Activated naive CD8-positive, alpha-beta T cell treated with anti-CD3 and anti-CD28 coated beads, Interleukin-2, amount 50 U/mL, for 16 hours (primary cell): ENCODE data around the gene HSPA1L.

Experiments
- DNase-seq: peaks from one replicate; pipeline ENCODE4 v3.0.0-alpha.2; 2020; ENCODE audit warnings: low read depth, low spot score

HSPA1L gene

DNA sequence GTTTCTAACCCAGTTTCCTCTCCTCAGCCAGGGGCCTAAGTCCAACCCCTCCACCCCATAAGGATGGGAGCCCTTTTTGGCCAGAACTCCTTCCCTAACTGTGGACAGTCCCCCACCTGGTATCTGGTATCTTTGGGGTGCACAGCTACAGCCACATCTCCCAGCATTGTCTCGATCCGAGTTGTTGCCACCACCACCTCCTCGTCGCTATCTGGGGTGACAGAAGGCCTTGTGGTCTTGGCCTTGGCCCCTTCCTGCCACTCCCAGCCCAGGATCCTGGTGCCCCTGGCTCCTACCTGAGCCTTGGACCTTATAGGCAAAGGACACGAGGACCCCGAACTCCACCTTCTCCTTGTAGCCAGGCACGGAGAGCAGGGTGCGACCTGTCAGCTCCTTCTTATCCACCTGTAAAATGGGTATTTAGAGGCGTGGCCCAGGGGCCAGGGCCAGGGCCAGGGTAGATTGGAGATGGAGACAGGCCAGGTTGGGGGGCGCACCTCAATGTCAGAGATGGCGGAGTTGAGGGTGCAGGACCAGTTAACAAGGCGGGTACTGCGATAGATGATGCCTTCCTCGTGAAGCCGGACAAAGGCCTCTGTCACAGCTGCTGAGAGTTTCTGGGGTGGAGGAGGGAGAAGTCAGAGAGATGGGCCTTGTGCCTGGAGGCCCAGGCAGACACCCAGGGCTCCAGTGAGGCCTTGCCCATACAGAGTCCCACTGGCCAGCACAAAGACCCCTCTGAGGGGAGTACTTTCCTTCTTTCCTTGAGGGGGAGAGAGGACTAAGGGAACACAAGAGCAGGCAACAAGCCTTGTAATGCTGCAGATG lies 30.8 kb downstream of the HSPA1L start:
- DNase-seq, result no peak

DNA sequence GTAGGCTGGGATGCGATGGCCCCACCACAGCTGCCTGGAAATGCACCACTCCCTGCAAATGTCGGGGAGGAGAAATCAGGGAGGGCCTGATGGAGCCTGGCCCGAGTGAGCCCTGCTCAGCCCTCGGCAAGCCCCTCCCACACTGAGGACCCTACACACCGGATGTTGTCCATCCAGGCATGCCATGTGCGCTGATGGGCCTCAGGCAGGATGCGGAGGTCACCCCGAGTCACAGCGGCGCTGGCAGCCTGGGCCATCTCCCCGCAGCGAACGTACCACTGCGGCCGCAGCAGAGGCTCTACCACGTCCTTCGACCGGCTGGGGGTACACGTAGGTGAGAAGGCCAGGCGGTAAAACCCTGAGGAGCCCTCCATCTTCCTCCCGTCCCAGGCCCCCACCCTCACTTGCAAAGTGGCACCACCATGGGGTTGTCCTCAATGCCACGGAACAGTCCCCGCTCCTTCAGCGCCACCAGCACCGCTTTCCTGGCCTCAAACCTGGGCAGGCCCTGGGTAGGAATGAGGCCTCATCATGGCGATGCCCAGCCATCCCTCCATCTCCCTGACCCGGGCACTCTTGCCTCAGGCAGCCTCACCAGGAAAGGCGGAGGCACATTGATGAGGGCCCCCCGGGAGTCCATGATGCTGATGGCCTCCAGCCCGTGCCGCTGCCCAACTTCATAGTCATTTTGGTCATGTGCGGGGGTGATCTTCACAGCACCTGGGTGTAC lies 32.8 kb downstream of the HSPA1L start:
- no peak for DNase-seq

DNA sequence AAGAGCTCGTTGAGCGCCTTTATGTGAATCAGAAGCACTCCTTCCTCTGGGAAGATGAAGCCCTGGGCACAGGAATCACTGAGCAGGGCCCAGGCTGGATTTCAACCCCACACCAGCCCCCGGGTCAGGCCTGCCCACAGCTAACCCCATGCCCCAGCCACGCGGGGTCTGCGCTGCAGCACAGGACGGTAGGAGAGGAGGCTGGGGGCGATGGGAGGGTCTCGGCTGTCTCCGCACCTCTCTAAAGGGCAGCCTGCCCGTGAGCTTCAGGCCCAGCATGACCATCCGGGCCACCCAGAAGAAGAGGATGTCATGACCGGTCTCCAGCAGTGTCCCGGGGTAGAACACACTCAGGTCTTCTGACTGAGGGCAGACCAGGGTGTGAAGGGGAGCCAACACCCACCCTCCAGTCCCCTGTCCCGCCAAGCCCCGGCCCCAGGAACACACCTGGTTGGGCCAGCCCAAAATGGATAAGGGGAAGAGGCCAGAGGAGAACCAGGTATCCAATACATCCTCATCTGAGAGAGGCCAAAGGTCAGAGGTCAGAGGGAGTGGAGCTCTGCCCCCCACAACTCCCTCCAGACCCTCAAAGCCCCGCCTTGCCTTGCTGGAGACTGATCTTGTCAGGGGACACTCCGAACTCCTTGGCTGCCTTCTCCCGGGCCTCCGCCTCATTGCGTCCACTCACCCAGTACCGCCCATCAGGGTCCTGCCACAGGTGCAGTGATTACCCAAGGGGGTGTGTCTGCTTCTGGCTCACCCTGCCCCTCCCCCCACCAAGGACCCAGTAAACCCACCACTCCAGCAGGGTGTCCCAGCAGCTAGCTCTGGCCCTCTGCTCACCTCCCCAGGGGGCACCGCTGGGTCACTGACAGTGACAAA lies 33.6 kb downstream of the HSPA1L start:
- DNase-seq, result no peak

GRCh38 chr6:31780507-31781243 lies 34.4 kb downstream of the HSPA1L start:
- DNase-seq, result no peak

DNA sequence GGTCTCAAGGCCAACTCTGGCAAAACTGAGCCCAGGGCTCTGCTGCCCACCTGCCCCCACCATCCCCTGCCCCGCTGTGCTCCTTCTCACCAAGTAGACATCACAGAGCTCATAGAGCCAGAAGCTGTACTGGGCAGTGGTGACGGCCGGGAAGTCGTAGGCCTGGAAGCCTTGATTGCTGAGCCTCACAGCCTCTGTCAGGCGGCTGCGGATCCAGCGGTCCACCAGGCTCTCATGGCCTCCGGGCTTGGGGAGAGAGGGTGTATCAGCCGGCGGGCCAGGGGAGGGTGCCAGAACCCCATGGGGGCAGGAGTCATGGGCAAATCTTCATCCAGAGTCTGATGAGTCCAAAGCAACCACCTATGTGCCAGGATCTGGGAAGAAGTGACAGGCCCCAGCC lies 35.2 kb downstream of the HSPA1L start:
- no peak for DNase-seq

DNA sequence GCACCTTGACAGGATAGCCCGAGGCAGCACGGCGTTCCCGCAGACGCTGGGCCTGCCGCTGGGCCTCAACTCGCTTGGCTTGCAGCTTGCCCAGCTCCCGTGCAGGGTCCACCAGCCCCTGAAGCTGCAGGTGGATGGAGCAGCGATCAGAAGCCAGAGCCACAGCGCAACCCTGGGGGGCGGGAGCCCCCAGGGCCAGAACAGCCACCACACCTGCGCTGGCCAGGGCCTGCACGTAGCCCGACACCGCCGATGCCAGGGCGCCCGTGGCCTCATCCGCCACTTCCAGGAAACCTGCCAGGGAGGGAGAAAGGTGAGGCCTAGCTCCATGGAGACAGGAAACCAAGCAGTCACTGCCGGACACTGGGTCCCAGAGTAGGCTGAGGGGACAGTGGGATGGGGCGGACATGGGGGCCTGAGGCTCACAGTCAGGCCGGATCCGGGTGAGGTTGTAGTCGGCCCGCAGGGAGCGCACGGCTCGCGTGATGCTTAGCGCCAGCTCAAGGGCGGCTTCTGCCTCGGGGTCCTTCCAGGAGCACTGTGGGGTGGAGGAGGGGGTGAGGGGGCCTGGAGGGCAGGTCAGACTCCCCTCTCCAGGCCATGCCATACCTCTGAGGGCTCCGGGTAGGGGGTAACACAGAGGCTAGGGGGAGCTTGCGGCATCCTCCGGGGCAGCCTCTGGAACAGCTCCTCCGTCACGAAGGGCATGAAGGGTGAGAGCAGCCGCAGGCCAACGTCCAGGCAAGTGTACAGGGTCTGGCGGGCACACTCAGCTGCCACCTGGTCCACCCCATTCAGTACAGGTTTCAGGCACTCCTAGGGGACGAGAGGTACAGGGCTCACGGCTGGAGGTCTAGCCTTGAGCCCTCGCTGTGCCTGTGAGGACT lies 35.8 kb downstream of the HSPA1L start:
- no peak for DNase-seq

GRCh38 chr6:31778193-31778592 lies 36.9 kb downstream of the HSPA1L start:
- no peak for DNase-seq

GRCh38 chr6:31777667-31778050 lies 37.4 kb downstream of the HSPA1L start:
- no peak for DNase-seq

GRCh38 chr6:31776989-31777666 lies 38.0 kb downstream of the HSPA1L start, which contains the start of gene VWA7:
VWA7 (minus strand) TSS chr6:31777328; CDS start chr6:31776779, 549 bp downstream.
- peak; percentile 21 for DNase-seq

DNA sequence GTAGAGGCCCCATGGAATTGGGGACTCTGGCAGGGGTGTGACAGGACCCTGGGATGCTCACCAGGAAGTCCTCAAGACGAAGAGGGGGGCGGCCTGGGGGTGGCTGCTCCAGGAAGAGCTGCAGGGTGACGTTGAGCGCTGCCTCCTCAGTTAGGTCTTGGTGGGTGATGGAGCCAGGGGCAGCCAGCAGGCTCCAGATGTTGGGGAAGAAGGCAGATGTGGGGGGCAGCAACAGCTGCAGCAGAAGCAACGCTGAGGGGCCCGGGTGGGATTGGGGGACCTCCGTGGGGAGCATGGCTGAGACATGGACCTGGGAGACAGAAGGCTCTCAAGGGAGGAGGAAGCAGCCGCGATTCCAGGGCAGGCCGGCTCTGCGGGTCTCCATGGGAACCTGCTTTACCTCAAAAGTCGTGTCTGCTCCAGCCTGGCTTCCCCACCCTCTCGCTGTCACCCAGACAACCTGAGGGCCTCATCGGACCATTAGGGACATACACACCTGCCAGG lies 38.5 kb downstream of the HSPA1L start:
- no peak for DNase-seq

DNA sequence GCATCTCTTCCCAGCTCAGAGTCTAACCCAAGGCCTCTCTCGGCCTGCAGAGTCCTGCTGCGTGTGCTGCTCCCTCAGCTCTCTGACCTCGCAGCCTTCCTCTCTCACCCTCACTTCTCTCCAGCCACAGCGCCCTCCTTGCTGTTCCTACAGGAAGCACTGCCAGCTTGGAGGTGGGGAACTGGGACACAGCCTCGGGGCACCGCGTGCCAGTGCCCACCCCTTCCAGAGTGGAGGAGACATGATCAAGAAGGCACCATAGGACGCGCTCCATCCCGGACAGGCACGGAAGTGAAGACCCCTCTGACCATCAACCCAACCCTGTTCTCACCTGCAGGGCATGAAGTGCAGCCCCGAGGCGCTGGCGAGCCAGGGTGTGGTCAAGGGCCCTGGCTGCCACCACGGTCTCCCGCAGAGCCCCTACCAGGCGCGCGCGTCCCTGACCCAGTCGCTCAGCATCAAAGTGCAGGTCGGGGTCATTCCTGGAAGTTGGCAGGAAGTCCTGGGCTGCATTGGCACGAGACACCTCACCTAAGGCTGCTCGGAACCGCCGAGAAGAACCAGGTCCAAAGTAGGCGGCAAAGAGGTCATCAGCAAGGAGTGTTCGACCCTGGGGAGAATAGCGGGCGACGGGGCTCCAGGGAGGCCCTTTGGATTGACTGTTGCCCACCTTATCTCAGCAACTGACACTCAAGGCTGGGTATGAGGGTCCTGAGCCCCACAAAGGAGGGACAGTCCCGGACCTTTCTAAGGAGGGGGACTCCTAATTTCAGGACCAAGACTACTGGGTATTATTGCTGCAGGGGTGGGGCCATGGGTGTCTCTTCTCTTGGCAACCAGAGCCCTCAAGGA lies 39.2 kb downstream of the HSPA1L start:
- DNase-seq, result no peak

- DNase-seq, result no peak
Measured at GRCh38 chr6:31775184-31775583, 39.9 kb downstream of the HSPA1L start.

DNA sequence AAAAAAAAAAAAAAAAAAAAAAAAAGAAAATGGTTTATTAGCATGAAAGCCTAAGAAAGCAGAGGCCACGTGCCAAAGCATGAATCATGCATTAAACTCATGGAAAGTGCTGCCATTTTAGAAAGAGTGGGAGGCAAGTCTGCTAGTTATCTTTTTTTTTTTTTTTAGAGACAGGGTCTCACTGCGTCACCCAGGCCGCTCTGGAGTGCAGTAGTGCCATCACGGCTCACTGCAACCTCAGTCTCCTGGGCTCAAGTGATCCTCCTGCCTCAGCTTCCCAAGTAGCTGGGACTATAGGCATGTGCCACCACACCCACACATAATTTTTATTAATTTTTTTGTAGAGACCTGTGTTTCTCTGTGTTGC lies 43.1 kb downstream of the HSPA1L start:
- no peak for DNase-seq

DNA sequence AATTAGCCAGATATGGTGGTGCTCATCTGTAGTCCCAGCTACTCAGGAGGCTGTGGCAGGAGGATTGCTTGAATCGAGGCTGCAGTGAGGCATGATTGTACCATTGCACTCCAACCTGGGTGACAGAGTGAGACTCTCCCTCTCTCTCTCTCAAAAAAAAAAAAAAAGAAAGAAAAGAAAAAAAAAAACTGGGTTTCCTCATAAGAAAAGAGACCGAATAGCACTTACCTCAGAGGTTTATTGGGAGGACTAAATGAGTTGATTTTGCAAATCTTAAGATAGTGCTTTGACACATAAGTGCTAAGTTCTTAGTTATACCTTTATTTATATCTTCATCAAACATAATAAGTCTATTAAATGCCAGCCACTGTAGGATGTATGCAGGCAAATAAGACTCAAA lies 44.2 kb downstream of the HSPA1L start:
- no peak for DNase-seq

DNA sequence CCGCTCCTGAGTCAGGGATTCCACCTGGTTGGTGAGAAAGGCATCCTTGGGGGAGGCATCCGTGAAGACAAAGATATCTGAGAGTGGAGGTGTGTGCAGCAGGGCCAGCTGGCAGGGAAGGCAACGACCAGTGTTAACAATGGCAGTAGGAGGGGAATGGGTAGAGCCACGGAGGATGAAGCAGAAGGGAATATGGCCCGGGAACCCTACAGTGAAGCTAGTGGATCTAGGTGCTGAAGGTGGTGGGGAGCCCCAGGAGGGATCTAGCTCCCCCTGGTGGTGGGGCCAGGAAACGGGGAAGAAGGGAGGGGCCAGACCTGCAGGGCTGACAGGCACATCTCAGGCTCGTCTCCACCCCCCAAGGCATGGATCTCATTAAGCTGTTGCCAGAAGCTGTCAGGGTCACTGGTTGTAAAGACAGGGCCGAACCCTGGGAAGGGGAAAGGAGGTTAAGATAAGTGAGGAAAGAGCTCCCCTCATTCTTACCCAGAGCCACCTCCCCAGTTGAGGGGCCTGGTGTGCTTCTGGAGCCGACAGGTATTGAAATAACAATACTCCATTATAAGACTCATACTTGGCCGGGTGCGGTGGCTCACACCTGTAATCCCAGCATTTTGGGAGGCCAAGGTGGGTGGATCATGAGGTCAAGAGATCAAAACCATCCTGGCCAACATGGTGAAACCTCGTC lies 45.3 kb downstream of the HSPA1L start:
- peak; percentile 52 for DNase-seq

DNA sequence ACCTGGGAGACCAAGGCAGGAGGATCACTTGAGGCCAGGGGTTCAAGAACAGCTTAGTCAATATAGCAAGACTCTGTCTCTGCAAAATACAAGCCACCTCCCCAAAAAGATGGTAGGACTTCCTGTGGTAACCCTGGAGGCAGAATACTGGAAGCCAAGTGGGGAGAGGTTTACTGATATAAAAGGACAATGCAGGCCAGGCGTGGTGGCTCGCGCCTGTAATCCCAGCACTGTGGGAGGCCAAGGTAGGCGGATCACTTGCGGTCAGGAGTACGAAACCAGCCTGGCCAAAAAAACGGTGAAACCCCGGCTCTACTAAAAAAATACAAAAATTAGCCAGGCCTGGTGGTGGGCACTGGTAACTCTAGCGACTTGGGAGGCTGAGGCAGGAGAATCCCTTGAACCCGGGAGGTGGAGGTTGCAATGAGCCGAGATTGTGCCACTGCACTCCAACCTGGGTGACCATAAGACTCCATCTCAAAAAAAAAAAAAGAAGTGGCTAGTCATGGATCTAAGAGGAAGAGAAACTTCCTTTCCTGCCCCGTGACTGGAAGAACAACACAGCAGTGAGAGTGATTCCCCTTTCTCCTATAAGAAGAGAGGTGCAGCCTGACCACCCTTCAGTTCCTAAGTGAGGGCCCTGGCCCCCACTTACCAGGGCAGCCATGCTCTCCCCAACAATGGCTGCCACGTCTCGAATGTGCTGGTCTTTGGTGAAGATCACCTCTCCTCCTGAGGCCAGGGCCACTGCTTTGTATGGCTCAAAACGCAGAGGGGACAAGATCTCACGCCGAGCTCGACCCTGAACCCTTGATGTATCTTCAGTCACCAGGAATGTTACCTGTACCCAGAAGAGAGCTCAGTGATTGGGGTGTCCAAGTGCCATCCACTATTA lies 46.5 kb downstream of the HSPA1L start:
- no peak for DNase-seq

- DNase-seq, result no peak
Measured at GRCh38 chr6:31767096-31767645, 47.9 kb downstream of the HSPA1L start.
